Hepatic stellate cell (primary cell): Measurements from ENCODE around the gene MAP10.
"Not testable (repeated sequence)": the region's sequence is repeated elsewhere in the genome, so short reads cannot be mapped to it uniquely, and the experiment has no call there.

Source experiments
- DNase-seq: peaks from one replicate; pipeline ENCODE4 v3.0.0; 2011; ENCODE audit warnings: low spot score

Gene MAP10

GRCh38 chr1:232805269-232806185 lies at the start of gene MAP10:
Gene MAP10, plus strand, starts transcription at chr1:232805416. Its CDS starts 34 bp downstream, at chr1:232805450.
- peak; percentile 76 for DNase-seq

GRCh38 chr1:232764458-232765251 lies 40.6 kb upstream of the MAP10 start:
- no peak for DNase-seq

GRCh38 chr1:232765542-232765941 lies 39.7 kb upstream of the MAP10 start:
- no peak for DNase-seq

GRCh38 chr1:232766241-232766890 lies 38.9 kb upstream of the MAP10 start:
- no peak for DNase-seq

GRCh38 chr1:232766904-232767303 lies 38.3 kb upstream of the MAP10 start:
- DNase-seq = no peak

GRCh38 chr1:232767305-232768074 lies 37.7 kb upstream of the MAP10 start:
- peak; percentile 5 for DNase-seq

- no peak for DNase-seq
Observed at GRCh38 chr1:232768793-232769192, 36.4 kb upstream of the MAP10 start.

- no peak for DNase-seq
Observed at GRCh38 chr1:232769733-232770132, 35.5 kb upstream of the MAP10 start.

- DNase-seq = no peak
Observed at GRCh38 chr1:232773752-232774151, 31.5 kb upstream of the MAP10 start.

GRCh38 chr1:232776526-232777106 lies 28.6 kb upstream of the MAP10 start:
- no peak for DNase-seq

- no peak for DNase-seq
Observed at GRCh38 chr1:232780354-232780753, 24.9 kb upstream of the MAP10 start.

- no peak for DNase-seq
Observed at GRCh38 chr1:232784794-232785193, 20.4 kb upstream of the MAP10 start.

- DNase-seq = not testable (repeated sequence)
Observed at GRCh38 chr1:232785630-232786029, 19.6 kb upstream of the MAP10 start.

GRCh38 chr1:232786845-232787455 lies 18.3 kb upstream of the MAP10 start:
- DNase-seq = no peak

- no peak for DNase-seq
Observed at GRCh38 chr1:232788235-232788872, 16.9 kb upstream of the MAP10 start.

GRCh38 chr1:232789651-232790050 lies 15.6 kb upstream of the MAP10 start:
- DNase-seq = no peak

- no peak for DNase-seq
Observed at GRCh38 chr1:232792949-232793348, 12.3 kb upstream of the MAP10 start.

GRCh38 chr1:232793944-232794343 lies 11.3 kb upstream of the MAP10 start:
- DNase-seq = no peak

GRCh38 chr1:232795497-232796053 lies 9.6 kb upstream of the MAP10 start:
- no peak for DNase-seq
